Suprapubic skin (tissue), 4 donors: ENCODE measurements around the gene FXYD3.

ENCODE experiments used
- EP300 ChIP-seq: sonication (generic); formaldehyde crosslinking; IDR thresholded peaks from one replicate; pipeline ENCODE4 v1.6.1; 2017; ENCODE audit warnings: antibody characterized with exemption
- POLR2A ChIP-seq, 2 donors: fragments of 450-650 bp; IDR thresholded peaks; one replicate each; pipeline ENCODE4 v1.6.1; 2017; ENCODE audit warnings: antibody characterized with exemption in 2 of 2, mild to moderate bottlenecking in 2 of 2, moderate library complexity in 2 of 2
- POLR2AphosphoS5 ChIP-seq, 3 donors: sonication (generic); formaldehyde crosslinking; IDR thresholded peaks; one replicate each; pipeline ENCODE4 v1.6.1; 2017; ENCODE audit warnings: antibody characterized with exemption in 3 of 3
- TF ChIP-seq, protein P1 (sequence below), 2 donors: fragments of 200-600 bp in 1 of 2; fragments of 450-650 bp in 1 of 2; sonication (generic) in 1 of 2; IDR thresholded peaks; one replicate each; pipeline ENCODE4 v1.5.1; 2016 to 2019; ENCODE audit warnings: antibody characterized with exemption in 2 of 2, mild to moderate bottlenecking in 1 of 2, moderate library complexity in 1 of 2

DNA sequence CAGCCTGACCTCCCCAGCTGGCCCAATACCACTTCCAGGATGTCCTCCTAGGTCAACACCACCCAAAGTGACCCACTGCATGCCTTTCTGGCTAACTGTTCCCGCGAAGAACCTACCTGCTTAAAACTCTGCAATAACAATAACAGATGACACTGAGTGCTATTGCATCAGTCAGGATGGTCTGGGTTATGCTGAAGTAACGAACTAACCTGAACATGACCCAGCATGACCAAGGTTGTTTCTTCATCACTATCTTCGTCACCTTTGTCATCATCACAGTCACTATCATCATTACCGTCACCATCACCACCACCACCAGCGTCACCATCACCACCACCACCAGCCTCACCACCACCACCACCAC lies 10.6 kb upstream of the FXYD3 start:
- TF ChIP-seq, protein P1, sequence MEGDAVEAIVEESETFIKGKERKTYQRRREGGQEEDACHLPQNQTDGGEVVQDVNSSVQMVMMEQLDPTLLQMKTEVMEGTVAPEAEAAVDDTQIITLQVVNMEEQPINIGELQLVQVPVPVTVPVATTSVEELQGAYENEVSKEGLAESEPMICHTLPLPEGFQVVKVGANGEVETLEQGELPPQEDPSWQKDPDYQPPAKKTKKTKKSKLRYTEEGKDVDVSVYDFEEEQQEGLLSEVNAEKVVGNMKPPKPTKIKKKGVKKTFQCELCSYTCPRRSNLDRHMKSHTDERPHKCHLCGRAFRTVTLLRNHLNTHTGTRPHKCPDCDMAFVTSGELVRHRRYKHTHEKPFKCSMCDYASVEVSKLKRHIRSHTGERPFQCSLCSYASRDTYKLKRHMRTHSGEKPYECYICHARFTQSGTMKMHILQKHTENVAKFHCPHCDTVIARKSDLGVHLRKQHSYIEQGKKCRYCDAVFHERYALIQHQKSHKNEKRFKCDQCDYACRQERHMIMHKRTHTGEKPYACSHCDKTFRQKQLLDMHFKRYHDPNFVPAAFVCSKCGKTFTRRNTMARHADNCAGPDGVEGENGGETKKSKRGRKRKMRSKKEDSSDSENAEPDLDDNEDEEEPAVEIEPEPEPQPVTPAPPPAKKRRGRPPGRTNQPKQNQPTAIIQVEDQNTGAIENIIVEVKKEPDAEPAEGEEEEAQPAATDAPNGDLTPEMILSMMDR (IDR thresholded peaks at IDR 0.05): no peak
- no peak for TF ChIP-seq POLR2AphosphoS5 (IDR thresholded peaks at IDR 0.05)
- no peak for TF ChIP-seq POLR2A (IDR thresholded peaks at IDR 0.05)
- TF ChIP-seq EP300: no peak
